NCI-H2227 treated with DMSO at 0.1 percent for 48 hours (cell line): ENCODE results near the gene TLR5.
"Not testable (repeated sequence)": the region's sequence is repeated elsewhere in the genome, so short reads cannot be mapped to it uniquely, and the experiment has no call there.

Experiments
- DNase-seq: peaks from one replicate; lab custom pipeline; 2025; lab: John Stamatoyannopoulos, UW

TLR5 gene

GRCh38 chr1:223142795-223143536, at the start of gene TLR5:
TLR5 (minus strand) TSS chr1:223143248; CDS start chr1:223113031, 30,217 bp downstream.
- peak; percentile 63 for DNase-seq

- no peak for DNase-seq
Measured at GRCh38 chr1:223189903-223190724, 47.1 kb upstream of the TLR5 start.

GRCh38 chr1:223189525-223189902, 46.5 kb upstream of the TLR5 start:
- no peak for DNase-seq

- DNase-seq: no peak
Measured at GRCh38 chr1:223188618-223189356, 45.7 kb upstream of the TLR5 start.

GRCh38 chr1:223186800-223187199, 43.8 kb upstream of the TLR5 start:
- DNase-seq: no peak

- DNase-seq: no peak
Measured at GRCh38 chr1:223183268-223183862, 40.3 kb upstream of the TLR5 start.

- no peak for DNase-seq
Measured at GRCh38 chr1:223180731-223181321, 37.8 kb upstream of the TLR5 start.

- no peak for DNase-seq
Measured at GRCh38 chr1:223179786-223180185, 36.7 kb upstream of the TLR5 start.

GRCh38 chr1:223179280-223179679, 36.2 kb upstream of the TLR5 start:
- no peak for DNase-seq

- no peak for DNase-seq
Measured at GRCh38 chr1:223177681-223178080, 34.6 kb upstream of the TLR5 start.

GRCh38 chr1:223176437-223176836, 33.4 kb upstream of the TLR5 start:
- DNase-seq: no peak

GRCh38 chr1:223175633-223176032, 32.6 kb upstream of the TLR5 start:
- DNase-seq: no peak

GRCh38 chr1:223175032-223175431, 32.0 kb upstream of the TLR5 start:
- DNase-seq: no peak

GRCh38 chr1:223169458-223169857, 26.4 kb upstream of the TLR5 start:
- not testable (repeated sequence) for DNase-seq

GRCh38 chr1:223161321-223161720, 18.3 kb upstream of the TLR5 start:
- DNase-seq: no peak

GRCh38 chr1:223156343-223156742, 13.3 kb upstream of the TLR5 start:
- DNase-seq: peak; percentile 5

GRCh38 chr1:223155153-223155552, 12.1 kb upstream of the TLR5 start:
- DNase-seq: no peak

- DNase-seq: no peak
Measured at GRCh38 chr1:223153177-223154119, 10.4 kb upstream of the TLR5 start.

GRCh38 chr1:223152399-223152798, 9.4 kb upstream of the TLR5 start:
- no peak for DNase-seq

GRCh38 chr1:223150443-223150842, 7.4 kb upstream of the TLR5 start:
- DNase-seq: no peak

- no peak for DNase-seq
Measured at GRCh38 chr1:223147873-223148272, 4.8 kb upstream of the TLR5 start.
